GM23338 (cell line): ENCODE data around the gene TSPOAP1.

Experiments
- CREB1 ChIP-seq: fragments of 250-450 bp; sonication (Bioruptor Pico); IDR thresholded peaks from 2 replicates; pipeline ENCODE4 v1.5.0; 2020; ENCODE audit warnings: low read depth, mild to moderate bottlenecking, moderate library complexity
- EZH2 ChIP-seq: fragments of 200-600 bp; sonication (generic); IDR thresholded peaks from one replicate; pipeline ENCODE4 v1.8.0; 2017; ENCODE audit warnings: antibody characterized with exemption, mild to moderate bottlenecking, low read depth; ENCODE audit not compliant: unreplicated experiment
- EZH2phosphoT487 ChIP-seq: fragments of 200-600 bp; sonication (generic); IDR thresholded peaks from one replicate; pipeline ENCODE4 v1.8.1; 2018; ENCODE audit warnings: antibody characterized with exemption; ENCODE audit not compliant: unreplicated experiment
- JUNB ChIP-seq: IDR thresholded peaks from one replicate; pipeline ENCODE4 v1.6.1; 2016; ENCODE audit warnings: antibody characterized with exemption; ENCODE audit not compliant: unreplicated experiment
- POLR2AphosphoS5 ChIP-seq: IDR thresholded peaks from 2 replicates; pipeline ENCODE4 v1.6.1; 2016; ENCODE audit warnings: antibody characterized with exemption, low read depth
- STAT1 ChIP-seq: IDR thresholded peaks from one replicate; pipeline ENCODE4 v1.6.1; 2016; ENCODE audit warnings: antibody characterized with exemption; ENCODE audit not compliant: unreplicated experiment
- ZNF114 ChIP-seq: fragments of 250-450 bp; sonication (Bioruptor Pico); IDR thresholded peaks from 2 replicates; pipeline ENCODE4 v1.5.0; 2020; ENCODE audit warnings: mild to moderate bottlenecking, moderate library complexity
- TF ChIP-seq, protein P1 (sequence below): IDR thresholded peaks from one replicate; pipeline ENCODE4 v1.6.1; 2018; ENCODE audit warnings: antibody characterized with exemption; ENCODE audit not compliant: unreplicated experiment
- TF ChIP-seq, protein P2 (sequence below), 2 experiments: fragments of 200-600 bp in 1 of 2; sonication (generic) in 1 of 2; conservative IDR thresholded peaks; 2 replicates each; pipeline versions ENCODE4 v1.5.1 to v1.6.1; 2016 to 2017; ENCODE audit warnings: antibody characterized with exemption in 2 of 2, low read depth in 2 of 2, mild to moderate bottlenecking in 2 of 2, moderate library complexity in 1 of 2
- TF ChIP-seq, protein P3 (sequence below): IDR thresholded peaks from 2 replicates; pipeline ENCODE4 v1.6.1; 2016; ENCODE audit warnings: antibody characterized with exemption
- TF ChIP-seq, protein P4 (sequence below): fragments of 250-450 bp; sonication (Bioruptor Pico); IDR thresholded peaks from 2 replicates; pipeline ENCODE4 v1.5.0; 2020; ENCODE audit warnings: mild to moderate bottlenecking, moderate library complexity

DNA sequence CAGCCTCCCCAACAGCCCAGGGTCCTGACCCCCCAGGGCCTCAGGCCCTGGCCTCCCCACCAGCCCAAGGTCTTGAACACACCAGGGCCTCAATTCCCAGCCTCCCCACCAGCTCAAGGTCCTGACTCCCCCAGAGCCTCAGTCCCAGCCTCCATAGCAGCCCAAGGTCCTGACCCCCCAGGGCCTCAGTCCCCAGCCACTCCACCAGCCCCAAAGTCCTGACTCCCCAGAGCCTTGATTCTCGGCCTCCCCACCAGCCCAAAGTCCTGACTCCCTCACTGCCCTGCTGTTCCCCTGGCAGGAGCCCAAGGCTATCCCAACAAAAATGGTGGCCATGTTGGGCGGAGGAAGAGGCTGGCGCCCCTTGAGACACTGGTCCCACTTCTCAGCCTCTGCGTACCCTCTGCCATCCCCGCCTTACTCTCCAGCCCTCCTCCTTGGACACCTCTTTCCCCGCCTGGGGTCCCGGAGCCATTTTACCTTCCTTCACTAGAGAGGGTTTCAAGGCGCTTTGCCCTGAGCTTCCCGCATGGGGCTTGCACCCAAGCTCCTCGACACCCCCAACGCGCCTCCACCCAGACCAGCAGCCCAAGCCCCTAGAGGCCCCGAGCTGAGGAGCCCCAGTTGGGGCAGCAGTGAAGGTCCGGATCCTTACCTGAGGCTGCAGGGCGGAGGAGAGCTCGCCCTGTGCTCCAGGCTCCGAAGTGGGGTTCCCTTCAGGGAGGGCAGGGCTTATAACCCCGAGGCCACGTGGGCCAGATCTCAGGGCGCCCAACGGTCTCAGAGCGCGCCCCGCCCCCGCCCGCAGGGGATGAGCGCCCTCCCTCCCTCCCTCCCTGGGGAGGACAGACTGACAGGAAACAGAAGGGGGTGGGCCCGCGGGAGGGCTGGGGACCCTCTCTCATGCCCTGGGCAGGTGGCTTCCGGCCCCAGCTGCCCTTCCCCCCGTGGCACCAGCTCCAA, 3.5 kb upstream of the TSPOAP1 start:
- no peak for TF ChIP-seq EZH2
- TF ChIP-seq, protein P1, sequence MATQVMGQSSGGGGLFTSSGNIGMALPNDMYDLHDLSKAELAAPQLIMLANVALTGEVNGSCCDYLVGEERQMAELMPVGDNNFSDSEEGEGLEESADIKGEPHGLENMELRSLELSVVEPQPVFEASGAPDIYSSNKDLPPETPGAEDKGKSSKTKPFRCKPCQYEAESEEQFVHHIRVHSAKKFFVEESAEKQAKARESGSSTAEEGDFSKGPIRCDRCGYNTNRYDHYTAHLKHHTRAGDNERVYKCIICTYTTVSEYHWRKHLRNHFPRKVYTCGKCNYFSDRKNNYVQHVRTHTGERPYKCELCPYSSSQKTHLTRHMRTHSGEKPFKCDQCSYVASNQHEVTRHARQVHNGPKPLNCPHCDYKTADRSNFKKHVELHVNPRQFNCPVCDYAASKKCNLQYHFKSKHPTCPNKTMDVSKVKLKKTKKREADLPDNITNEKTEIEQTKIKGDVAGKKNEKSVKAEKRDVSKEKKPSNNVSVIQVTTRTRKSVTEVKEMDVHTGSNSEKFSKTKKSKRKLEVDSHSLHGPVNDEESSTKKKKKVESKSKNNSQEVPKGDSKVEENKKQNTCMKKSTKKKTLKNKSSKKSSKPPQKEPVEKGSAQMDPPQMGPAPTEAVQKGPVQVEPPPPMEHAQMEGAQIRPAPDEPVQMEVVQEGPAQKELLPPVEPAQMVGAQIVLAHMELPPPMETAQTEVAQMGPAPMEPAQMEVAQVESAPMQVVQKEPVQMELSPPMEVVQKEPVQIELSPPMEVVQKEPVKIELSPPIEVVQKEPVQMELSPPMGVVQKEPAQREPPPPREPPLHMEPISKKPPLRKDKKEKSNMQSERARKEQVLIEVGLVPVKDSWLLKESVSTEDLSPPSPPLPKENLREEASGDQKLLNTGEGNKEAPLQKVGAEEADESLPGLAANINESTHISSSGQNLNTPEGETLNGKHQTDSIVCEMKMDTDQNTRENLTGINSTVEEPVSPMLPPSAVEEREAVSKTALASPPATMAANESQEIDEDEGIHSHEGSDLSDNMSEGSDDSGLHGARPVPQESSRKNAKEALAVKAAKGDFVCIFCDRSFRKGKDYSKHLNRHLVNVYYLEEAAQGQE, result no peak
- TF ChIP-seq, protein P2, sequence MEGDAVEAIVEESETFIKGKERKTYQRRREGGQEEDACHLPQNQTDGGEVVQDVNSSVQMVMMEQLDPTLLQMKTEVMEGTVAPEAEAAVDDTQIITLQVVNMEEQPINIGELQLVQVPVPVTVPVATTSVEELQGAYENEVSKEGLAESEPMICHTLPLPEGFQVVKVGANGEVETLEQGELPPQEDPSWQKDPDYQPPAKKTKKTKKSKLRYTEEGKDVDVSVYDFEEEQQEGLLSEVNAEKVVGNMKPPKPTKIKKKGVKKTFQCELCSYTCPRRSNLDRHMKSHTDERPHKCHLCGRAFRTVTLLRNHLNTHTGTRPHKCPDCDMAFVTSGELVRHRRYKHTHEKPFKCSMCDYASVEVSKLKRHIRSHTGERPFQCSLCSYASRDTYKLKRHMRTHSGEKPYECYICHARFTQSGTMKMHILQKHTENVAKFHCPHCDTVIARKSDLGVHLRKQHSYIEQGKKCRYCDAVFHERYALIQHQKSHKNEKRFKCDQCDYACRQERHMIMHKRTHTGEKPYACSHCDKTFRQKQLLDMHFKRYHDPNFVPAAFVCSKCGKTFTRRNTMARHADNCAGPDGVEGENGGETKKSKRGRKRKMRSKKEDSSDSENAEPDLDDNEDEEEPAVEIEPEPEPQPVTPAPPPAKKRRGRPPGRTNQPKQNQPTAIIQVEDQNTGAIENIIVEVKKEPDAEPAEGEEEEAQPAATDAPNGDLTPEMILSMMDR (conservative IDR thresholded peaks at IDR 0.05; ENCODE audit: low read depth in 2 of 2), result no peak
- no peak for TF ChIP-seq JUNB
- TF ChIP-seq EZH2phosphoT487, result no peak
- TF ChIP-seq ZNF114 (CRISPR knock-in tag), result no peak
- no peak for TF ChIP-seq POLR2AphosphoS5
- TF ChIP-seq, protein P3, sequence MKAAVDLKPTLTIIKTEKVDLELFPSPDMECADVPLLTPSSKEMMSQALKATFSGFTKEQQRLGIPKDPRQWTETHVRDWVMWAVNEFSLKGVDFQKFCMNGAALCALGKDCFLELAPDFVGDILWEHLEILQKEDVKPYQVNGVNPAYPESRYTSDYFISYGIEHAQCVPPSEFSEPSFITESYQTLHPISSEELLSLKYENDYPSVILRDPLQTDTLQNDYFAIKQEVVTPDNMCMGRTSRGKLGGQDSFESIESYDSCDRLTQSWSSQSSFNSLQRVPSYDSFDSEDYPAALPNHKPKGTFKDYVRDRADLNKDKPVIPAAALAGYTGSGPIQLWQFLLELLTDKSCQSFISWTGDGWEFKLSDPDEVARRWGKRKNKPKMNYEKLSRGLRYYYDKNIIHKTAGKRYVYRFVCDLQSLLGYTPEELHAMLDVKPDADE, result no peak
- TF ChIP-seq, protein P4, sequence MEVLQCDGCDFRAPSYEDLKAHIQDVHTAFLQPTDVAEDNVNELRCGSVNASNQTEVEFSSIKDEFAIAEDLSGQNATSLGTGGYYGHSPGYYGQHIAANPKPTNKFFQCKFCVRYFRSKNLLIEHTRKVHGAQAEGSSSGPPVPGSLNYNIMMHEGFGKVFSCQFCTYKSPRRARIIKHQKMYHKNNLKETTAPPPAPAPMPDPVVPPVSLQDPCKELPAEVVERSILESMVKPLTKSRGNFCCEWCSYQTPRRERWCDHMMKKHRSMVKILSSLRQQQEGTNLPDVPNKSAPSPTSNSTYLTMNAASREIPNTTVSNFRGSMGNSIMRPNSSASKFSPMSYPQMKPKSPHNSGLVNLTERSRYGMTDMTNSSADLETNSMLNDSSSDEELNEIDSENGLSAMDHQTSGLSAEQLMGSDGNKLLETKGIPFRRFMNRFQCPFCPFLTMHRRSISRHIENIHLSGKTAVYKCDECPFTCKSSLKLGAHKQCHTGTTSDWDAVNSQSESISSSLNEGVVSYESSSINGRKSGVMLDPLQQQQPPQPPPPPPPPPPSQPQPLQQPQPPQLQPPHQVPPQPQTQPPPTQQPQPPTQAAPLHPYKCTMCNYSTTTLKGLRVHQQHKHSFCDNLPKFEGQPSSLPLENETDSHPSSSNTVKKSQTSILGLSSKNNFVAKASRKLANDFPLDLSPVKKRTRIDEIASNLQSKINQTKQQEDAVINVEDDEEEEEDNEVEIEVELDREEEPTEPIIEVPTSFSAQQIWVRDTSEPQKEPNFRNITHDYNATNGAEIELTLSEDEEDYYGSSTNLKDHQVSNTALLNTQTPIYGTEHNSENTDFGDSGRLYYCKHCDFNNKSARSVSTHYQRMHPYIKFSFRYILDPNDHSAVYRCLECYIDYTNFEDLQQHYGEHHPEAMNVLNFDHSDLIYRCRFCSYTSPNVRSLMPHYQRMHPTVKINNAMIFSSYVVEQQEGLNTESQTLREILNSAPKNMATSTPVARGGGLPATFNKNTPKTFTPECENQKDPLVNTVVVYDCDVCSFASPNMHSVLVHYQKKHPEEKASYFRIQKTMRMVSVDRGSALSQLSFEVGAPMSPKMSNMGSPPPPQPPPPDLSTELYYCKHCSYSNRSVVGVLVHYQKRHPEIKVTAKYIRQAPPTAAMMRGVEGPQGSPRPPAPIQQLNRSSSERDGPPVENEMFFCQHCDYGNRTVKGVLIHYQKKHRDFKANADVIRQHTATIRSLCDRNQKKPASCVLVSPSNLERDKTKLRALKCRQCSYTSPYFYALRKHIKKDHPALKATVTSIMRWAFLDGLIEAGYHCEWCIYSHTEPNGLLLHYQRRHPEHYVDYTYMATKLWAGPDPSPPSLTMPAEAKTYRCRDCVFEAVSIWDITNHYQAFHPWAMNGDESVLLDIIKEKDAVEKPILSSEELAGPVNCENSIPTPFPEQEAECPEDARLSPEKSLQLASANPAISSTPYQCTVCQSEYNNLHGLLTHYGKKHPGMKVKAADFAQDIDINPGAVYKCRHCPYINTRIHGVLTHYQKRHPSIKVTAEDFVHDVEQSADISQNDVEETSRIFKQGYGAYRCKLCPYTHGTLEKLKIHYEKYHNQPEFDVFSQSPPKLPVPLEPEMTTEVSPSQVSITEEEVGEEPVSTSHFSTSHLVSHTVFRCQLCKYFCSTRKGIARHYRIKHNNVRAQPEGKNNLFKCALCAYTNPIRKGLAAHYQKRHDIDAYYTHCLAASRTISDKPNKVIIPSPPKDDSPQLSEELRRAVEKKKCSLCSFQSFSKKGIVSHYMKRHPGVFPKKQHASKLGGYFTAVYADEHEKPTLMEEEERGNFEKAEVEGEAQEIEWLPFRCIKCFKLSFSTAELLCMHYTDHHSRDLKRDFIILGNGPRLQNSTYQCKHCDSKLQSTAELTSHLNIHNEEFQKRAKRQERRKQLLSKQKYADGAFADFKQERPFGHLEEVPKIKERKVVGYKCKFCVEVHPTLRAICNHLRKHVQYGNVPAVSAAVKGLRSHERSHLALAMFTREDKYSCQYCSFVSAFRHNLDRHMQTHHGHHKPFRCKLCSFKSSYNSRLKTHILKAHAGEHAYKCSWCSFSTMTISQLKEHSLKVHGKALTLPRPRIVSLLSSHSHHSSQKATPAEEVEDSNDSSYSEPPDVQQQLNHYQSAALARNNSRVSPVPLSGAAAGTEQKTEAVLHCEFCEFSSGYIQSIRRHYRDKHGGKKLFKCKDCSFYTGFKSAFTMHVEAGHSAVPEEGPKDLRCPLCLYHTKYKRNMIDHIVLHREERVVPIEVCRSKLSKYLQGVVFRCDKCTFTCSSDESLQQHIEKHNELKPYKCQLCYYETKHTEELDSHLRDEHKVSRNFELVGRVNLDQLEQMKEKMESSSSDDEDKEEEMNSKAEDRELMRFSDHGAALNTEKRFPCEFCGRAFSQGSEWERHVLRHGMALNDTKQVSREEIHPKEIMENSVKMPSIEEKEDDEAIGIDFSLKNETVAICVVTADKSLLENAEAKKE, result no peak
- no peak for TF ChIP-seq CREB1 (CRISPR knock-in tag)
- TF ChIP-seq STAT1, result no peak
